NCI-H82 (cell line): Measurements from ENCODE around the gene SEPTIN11.

Experiments used
- DNase-seq: peaks from one replicate; lab custom pipeline; 2025; lab: John Stamatoyannopoulos, UW

SEPTIN11 gene

DNA sequence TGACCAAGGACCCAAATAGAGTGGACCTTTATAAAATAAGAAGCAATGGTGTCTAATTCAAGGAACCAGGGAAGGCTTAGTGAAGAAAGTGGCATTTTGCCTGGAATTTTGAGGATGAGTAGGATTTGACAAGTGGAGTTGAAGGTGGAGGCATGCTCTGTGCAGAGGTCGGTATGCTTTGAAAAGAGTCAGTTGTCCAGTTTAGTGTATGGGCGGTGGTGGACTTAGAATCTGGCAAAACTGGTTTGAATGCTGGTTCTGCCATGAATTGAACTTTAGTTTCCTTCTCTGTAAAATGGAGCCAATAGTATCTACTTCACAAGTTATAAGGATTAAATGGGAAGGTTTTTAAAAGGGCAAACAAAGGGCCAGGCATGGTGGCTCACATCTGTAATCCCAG lies 29.7 kb downstream of the SEPTIN11 start:
- no peak for DNase-seq

DNA sequence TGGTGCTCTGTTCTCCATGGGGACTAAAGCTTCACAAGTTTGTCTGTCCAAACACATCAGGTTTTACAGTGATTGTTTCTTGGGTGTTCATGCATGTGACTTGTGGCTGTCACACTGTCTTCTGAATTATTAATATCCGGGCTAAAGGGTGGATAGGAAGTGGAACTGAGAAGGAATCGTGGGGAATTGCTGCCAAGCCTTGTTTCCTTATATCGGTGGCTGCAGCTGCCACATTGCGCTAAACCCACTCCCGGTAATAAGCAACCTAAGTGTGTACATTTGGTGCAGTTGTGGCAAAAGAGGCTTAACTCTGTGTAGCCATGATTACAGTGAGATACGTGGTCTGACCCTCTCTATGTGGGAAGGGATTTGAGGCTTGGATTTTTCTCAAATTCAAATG lies 30.7 kb downstream of the SEPTIN11 start:
- DNase-seq, result peak; percentile 66

DNA sequence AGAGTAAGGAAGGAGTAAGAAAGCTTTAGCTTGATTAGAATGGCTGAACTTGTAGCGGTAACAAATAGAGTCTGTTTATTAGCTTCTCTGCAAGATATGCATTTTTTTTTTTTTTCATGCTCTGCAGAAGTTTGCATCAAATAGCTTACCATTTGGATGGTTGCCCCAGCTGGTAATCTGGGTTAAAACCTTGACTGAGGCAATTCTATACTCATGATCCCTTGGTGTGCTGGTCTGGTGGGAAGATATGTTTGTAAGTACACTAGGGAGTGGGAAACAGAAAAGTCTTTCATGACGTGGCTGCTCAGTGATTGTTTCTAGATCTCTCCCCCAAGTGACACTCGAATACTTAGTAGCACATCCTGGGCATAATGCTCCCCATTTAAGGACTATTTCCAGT lies 32.1 kb downstream of the SEPTIN11 start:
- DNase-seq, result no peak

DNA sequence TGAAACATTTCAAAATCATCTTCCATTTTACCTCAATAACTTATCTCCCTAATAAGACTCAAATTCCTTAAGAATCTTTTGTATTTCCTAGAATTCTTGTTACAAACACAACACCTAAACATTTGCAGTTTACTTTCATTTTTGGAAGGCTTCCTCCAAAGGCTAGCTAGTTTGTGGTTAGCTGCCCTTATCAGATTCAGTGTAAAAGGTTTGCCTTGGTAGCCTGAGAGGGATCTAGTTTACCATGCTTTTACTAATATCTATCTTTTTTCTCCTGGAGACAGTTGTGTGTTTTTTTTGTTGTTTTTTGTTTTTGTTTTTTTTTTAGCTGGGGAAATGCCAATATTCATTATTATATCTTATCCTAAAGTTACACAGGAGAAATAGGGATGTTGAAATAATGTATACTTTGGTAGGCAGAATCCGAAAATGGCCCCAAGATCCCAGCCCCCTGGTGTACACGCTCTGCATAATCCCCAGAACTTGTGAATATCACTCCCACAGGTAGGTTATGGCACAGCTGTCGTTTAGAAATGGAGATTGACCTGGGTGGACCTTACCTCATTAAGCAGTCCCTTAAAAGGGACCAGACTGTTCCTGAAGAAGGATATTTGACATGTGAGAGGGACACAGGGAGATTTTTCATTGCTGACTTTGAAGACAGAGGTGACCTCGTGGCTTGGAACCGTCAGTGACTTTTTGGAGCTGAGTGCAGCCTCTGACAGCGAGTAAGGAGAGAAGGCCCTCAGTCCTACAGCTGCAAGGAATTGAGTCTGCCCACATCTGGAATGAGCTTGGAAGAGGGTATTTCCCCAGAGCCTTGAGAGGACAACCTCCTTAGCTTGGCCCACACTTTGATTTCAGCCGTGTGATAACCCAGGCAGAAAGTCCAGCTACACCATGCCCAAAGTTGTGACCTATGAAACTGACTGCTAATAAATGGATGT lies 33.4 kb downstream of the SEPTIN11 start:
- DNase-seq, result peak; percentile 6

DNA sequence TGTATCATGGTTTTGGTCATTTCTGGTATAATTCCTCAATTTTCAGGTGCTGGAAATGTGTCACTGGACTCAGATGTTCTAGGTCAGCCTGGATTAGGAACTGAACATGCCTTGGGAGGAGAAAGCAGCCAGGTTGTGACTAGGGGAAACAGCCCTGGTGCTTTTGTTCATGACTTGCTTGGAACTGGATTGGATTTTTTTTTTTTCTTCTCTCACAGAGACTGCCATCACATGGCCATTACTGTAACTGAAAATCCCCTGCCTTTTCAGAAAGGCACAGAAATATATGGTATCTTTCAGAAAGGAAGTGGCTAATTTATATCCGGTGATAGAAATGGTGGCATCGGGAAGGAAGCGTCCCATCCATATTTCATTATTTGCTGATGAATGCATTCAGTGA lies 34.6 kb downstream of the SEPTIN11 start:
- DNase-seq, result no peak

DNA sequence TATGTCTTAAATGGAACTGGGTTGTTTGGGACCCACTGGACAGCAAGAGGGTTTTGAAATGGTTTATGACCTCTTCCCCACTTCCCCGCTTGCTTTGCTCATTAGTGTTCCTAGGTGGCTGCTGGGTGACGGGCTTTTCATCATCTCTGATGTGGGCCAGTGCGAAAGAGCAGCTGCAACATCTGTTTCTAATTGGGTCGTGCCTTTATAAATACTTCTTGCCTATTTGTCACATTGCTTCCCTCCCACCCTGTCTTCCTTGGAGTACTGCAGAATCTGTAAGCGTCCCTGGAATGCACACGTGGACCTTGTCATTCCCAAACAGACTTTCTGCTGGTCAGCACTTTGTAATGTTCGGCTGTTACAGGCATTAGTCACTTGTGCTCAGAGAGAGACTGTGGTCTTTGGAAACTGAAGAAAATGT lies 35.2 kb downstream of the SEPTIN11 start:
- DNase-seq, result no peak

DNA sequence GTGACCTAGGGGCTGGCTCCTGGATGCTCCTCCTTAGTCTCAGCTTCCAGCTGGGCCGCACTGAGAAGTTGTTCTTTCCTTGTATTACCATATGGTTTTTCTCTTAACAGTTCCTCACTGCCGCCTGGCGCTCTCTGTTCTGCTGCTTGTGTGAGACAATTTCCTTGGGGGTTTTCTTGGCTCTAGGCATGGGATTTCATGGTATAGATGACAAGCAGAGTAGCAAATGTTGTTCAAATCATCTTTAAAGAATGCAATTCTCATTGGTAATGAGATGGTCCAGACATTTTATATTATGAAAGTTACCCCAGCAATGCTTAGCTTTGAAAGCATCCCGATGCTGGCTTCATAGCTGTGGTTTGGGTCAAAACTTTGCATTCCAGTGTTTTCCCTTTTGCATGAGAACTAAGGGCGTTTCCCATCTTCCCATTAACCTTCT lies 37.6 kb downstream of the SEPTIN11 start:
- no peak for DNase-seq

DNA sequence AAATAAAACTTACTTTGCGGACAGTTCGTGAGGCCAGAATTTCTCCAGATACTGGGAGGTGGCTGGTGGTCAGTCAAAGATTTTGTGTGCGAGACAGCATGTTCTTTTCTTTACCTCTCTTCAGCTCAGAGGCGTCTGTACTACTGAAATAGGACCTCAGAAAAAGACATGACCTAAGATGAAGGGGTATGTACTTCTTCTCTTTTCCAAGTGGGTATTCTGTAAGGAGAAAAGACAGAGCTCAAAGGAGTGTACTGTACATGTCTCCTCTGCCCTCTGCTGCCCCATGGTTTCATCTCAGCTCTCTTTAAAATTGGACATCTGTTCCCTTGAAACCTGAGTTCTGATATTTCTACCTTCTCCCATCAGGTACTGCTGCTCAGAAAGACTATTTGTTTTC lies 38.1 kb downstream of the SEPTIN11 start:
- DNase-seq, result no peak

DNA sequence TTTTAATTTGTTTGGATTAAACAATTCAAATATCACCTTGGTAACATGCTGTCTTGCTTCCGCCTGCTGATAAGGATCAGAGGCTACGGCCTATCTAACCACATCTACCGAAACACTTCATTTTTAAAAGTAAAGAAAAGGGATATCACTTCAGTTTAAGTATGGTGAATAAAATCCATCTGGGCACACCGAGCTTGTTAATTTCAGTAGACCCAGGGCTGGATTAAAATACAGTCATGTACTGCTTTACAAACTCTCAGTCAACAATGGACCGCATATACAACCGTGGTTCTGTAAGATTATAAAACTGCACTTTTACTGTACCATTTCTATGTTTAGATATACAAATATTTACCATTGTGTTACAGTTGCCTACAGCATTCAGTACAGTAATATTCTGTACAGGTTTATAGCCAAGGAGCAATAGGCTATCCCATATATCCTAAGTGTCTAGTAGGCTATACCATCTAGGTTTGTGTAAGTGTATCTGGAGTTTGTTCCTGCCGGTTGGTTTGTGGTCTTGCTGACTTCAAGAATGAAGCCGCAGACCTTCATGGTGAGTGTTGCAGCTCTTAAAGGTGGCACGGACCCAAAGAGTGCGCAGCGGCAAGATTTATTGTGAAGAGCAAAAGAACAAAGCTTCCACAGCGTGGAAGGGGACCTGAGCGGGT lies 40.0 kb downstream of the SEPTIN11 start:
- DNase-seq, result no peak

DNA sequence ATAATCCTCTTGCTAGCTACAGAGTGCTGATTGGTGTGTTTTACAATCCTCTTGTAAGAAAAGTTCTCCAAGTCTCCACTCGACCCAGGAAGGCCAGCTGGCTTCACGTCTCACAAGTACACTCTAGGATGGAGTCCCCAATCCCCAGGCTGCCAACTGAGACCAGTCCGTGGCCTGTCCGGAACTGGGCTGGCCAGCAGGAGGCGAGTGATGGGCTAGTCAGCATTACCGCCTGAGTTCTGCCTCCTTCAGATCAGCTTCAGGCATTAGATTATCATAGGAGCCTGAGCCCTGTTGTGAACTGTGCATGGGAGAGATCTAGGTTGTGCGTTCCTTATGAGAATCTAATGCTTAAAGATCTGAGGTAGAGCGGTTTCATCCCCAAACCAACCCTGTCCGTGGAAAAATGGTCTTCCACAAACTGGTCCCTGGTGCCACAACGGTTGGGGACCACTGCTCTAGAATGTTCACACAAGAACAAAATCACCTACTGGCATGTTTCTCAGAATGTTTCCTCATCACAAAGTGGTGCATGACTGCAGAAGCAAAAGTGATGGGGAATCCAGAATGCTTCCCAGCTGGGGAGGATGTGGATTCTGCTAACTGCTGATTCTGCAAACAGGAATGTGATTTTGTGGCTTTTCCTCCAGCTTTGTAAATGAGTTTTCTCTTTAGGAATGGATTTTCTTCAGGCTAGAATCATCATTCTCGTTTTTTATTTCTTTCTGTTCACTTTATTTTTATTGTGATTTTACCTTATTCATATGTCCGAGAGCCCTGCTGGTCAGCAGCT lies 40.9 kb downstream of the SEPTIN11 start:
- DNase-seq, result no peak

DNA sequence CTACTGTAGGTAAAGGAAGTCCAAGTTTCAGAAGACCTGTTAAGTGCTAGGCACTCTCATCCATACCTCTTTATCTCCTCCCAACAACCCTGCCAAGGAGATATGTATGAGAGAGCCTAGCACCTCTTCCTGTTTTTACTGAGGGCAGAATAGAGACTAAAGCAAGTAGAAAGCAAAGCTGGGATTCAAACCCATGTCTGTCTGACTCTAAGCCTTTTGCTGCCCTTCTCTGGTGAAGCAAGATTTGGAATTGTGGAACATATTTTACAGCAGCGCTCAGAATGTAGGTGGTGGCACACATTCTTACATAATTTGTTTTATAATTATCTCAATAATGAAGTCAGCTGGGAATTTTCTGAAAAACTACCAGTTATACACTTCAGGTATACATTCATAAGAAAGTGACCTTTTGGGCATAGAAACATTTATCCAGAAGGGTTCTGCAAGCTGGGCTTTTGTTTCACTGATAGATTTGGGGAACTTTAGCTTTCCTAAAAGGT lies 41.7 kb downstream of the SEPTIN11 start:
- DNase-seq, result no peak

DNA sequence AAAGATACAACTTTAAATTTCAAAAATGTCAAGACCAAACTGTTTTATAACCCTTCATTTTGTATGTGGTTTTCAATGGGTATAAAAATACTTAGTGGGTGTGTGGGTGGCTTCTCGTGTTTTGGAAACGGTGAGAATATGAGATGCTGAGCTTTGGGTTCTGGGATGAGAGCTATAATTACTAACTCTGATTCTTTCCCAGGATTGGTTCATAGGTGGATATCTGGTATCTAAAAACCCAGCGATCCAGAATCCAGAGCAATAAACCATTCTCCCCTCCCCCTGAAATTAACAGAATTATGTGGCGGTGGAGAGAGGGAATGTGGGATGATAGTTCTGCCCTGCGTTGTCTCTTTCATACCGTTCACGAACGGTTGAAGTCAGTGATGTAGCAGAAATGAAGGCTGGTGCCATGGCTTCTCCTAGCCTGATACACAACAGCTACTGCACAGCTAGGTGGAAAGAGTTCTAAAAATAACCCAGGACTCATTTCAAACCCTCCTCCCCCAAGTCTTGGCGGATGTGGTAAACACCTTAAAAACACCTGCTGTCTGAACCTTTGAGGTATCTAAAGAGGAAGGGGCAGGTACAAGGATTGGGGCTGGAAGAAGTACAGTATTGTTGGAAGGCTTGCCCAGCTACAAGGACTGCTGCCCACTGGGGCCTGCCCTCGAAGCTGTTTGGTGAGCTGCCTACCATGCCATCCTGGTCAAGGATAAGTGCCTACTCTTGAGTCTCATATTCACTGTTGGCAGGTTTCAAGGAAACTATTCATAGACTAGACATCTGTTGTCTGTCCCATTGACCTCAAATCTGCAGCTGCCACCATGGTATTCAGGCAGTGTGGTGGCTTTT lies 44.5 kb downstream of the SEPTIN11 start:
- no peak for DNase-seq

DNA sequence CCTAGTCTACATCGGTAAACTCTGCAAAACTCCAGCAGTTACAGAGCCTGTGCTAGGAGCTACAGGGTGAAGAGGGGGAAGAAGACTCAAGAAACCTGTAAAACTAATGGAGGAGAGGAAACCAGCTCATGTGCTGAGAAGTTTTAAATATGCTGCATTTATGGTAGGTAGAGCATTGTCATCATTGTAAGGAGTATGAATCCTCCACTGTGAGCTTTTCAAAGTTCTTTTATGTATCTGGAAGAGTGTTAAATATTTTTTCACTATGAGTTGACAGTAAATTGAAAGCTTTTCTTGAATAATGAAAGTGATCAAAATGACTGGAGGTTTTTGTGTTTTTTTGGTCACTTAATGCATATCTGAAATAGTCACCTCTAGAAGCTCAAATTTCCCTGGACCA lies 46.2 kb downstream of the SEPTIN11 start:
- no peak for DNase-seq

DNA sequence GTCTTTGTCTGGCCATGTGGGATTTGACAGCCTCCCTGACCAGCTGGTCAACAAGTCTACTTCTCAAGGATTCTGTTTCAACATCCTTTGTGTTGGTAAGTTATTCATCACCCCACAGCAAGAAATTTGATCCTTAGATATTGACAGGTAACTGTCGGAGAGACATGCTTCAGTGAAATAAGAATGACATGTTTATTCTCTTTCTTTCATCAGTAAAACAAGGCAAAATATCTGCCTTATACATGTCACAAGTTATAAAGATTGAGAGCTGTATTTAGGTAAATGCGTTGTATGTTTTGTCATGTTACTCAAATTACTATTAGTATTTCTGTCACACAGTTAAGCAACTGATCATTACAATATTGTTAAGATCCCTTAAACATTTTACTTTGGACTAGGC lies 46.9 kb downstream of the SEPTIN11 start:
- no peak for DNase-seq

DNA sequence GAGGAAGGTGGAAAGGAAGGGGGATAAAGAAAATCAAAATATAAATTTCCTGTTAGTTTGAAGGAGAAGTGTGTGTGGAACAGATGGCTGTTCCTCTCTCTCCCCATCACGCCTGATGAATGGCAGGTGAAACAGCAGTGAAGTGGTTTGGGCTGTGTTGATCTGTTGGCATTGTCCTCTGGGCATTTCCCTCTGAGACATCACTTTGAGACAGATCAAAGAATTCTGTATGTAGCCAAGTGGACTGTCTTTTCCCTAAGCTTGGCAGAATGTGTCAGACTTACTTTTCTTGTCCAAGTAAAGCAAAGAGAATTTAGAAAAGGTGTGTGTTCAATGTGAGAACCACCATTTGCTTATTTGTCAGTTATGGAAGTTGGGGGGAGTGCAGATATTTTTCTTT lies 47.5 kb downstream of the SEPTIN11 start:
- DNase-seq, result no peak

DNA sequence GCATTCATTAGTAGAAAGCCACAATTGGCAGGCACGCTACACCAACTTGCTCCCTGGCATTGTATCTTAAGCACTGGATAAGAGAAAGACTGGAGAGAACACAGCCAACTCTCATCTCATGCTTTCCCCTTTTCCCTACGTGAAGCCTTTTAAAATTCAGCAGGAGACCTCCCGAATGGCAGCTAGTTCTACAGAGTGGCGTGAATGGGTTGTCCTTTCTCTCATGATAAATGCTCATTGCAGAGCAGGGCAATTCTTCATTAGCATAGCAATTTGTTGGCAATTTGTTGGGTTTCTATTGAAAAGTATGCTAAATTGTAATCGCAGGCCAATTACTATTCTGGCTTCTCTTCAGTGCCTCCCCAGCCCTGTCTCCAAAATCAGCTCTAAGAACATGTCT lies 48.0 kb downstream of the SEPTIN11 start:
- DNase-seq, result no peak

DNA sequence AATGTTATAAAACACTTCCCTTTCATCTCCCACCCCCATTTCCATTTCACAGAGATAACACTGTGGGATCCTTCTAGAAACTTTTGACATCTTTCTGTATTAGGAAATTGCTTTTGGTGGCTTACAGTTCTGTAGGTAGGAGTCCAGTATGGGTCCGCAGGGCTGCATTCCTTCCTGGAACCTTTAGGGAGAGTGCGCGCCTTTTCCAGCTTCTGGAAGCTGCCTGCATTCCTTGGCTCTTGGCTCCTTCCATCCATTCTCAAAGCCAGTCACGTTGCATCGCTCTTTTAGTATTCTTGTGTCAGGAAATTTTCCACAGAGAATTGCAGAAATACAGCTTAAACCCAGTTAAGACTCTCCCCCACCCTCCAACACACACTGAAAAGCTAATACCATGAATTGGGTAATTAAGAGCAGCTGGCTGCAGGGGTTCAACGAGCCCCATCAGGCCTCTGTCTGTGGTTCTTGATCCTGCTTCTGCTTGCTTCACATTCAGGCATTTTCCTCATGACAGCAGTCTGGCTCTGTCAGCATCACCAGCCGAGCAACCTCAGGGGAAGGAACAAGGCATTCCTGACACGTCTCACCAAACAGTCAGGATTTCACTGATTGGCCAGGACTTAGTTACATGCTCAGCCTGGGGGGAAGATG lies 48.8 kb downstream of the SEPTIN11 start:
- no peak for DNase-seq
